GM18520 (cell line): ENCODE measurements around the gene GBGT1.

Source experiments
- ATAC-seq: cut with Tn5 transposase; IDR thresholded peaks from one replicate; pipeline ENCODE4 v1.9.1; 2021; ENCODE audit not compliant: unreplicated experiment

The GBGT1 gene

DNA sequence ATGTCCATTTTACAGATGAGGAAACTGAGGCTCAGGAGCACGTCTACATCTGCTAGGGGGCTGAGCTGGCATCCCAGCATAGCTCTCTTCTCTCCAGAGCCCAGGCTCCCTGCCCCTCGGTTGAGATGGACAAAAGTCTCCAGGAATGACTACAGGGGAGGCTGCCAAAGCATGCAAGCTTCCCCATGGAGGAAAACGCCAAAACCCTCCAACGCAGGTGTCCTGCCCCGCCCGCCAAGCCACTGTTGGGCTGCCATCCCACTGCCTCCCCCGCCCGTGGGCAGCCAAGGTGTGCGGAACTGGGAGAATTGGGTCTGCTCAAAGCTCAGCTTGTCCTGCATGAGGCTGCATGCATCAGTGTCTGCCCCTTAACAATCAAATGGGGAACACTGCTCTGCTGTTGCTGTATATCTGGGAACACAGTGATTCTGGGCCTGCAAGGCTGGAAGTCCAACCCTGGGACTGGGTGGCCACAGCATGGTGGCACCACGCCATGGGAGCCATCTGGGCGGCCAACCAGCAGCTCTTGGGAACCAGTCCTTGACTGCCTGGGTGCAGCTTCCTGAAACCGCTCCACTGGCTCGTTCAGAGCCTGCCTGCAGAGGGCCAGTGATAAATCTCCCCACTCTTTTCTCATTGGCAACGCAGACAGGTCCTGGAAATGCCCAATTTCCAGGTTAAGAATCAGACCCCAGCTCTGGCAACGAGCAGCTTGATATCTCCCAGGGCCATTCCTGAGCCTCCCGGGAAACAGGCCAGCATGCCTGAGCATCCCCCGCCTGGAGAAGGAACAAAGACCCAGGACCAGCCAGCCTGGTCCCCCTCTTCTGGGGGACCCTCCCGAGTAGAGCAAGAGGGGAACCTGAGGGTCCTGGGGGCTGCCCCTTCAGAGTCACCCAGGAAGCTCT, 46.2 kb downstream of the GBGT1 start:
- no peak for ATAC-seq

DNA sequence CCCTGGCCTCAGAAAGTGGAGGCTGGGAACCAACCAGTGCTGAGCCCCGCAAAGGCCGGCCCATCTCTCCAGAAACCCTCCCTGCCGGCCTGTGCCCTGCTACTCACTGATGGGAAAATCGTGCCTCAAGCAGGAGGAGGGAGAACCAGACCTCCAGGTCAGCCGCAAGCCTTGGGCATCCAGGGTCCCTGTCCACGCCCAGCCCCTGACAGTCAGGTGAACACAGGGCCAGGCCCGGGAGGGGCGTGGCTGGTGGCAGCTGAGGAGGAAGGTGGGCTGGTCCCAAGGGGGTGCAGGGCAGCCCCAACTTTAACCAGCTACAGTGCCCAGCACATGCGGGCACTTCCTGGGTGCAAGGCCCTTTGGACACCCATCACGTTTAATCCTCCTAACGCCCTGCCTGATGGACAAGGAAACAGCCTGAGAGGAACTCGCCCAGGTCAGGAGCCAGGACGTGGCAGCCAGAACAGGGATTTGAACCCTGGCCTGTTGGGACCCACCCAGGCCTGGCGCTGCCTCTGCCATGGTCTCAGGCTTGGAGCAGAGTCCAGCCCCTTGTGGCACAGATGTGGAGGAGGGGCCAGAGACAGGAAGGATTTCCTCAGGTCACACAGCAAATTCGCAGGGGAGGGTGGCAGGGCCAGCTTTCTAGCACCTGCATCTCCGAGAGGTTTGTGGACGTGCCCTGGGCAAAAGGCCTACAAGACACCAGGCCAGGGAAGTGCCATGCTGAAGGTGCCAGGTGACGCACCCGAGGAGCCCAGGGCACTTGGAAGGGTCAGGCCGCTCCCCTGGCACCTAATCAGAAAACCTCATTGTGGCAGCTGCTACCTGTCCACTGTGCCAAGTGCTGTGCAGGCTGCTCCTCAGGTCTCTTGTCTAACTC, 47.1 kb downstream of the GBGT1 start:
- no peak for ATAC-seq

DNA sequence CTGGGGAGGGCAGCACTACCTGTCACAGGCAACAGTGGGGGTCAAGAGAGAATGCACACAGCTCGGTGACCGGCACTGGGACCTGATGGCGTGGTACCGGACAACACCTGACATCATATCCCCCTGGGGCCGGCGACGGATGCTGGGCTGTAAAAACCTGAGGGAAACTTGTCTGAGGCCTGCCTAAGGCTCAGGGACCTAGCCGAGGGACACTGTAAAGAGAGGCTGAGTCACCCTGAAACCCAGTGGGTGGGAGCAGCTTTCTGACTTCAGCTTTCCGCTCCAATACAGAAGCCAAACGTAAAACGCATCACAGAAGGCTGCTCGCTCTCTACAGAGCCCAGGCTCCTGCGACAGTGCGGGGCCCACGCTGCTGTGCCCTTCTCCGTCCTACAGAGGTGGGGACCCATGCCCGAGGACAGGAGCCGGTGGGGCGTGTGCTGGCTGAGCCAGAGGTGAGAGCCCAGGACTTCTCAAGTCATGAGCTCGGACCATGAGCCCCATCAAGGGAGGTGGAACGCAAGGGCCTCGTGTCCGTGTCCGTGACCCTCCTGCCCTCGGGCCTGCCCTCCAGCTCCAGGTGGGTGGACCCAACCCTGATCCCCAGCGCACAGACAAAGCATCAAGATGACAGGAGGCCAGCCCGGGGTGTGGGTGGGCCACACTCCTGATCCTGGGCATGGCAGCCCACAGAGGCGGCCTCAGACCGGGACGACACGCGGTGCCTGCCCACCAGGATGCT, 47.9 kb downstream of the GBGT1 start:
- ATAC-seq, result peak; percentile 63

DNA sequence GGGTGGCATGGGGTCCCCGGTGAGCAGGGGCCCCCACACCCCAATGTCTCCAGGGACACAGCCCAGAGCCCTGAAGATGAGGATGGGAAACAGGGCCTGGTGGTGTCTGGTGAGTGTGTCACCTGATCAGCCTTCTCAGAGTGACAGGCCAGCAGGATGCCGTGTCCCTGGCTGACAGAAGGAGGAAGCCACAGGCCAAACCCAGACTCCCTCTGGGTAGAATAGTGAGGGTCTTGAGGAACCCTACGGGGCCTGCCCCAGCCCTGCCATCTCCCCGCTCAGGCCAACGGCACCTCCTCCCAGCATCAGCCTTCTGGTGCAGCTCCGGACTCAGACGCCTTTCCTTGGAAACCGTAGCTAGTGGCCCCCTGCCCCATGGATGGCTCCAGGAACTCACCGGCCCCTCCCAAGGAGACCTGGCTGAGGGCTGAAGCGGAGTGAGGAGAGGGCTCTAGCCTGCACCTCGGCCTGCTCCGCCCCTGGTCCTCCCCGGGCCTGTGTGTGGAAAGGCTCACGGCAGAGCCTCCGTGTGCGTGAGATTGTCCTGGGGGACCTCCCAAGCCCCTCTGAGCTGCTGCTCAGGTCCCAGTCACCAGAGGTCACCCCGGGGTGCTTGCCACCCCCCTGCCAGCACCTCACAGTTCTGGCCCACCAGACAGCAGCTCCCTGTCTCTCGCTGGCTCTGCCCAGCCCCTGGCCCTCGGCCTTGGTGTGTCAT, 48.7 kb downstream of the GBGT1 start:
- ATAC-seq, result no peak

DNA sequence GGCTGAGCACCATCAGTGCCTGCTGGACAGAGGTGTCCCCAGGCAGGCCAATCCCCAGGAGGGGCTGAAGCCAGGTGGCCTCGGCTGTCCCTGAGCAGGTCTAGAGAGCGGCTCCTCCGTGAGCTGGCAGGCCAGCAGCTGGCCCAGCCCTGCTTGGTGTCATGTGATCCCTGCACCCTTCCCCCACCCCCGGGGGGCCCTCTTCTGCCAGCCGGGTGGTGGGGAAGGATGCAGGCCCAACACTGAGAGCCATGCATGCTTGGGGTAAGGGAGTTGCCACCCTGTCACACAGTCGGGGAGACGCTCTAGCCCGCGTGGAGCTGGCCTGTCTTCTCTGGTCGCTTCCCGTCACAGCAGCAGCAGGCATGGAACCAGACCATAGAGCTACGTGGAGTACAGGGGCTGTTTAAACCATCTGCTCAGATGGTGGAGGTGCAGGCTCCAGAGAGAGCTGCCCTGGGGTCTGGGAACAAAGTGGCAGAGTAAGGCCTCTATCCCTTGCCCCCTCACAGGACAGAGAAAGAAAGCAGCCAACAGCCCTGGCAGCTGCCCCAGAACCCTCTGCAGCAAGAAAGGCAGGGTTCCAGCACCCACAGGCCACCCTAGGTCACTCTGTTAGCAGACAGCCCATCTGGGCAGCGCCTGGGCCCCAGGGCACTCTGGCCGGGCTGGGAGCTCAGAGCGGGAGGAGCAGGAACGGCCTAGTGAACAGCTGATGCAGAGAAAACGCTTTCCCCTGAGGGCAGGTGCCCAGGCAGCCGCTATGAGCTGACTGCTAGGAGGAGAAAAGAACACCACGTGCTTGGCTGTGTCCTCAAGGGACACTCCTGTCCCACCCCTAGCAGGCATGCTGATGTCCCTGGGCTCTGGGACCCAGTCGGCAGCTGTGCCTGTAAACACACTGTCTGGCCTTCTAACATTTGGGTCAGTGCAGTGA, 49.5 kb downstream of the GBGT1 start:
- no peak for ATAC-seq

DNA sequence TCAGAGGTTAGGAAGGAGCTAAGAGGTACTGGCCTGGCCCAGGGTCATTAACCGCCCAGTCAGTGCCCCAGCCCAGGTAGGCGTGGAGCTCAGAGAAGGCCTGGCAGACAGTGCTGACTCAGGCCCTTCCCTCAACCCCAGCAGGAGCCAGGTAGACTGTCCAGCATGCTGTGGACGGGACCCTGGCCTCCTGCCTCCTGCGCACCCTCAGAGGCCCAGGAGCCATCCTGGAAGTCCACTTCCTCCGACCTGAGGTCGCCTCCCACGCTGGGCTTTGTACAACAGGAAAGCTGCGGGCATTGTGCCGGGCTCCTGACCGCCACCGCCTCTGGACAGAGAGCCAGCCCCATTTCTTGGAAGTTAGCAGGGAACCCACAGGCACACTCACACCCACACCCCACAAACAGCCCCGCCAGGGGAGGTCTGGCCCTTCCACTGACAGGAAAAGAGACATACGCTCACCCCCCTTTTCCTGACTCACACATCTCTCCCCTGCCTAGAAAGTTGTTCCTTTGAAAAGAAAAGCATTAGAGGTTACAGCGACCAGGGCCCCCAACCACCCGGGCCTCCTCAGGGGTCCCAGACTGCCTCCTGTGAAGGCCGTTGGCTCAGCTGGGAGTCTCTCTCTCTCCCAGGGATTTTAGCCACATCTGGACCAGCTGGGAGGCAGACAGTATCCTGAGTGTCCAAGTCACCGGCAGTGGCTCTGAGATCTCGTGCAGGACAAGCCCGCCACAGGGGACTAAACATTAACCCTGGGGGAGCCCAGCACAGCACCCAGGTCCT, 50.4 kb downstream of the GBGT1 start:
- no peak for ATAC-seq

DNA sequence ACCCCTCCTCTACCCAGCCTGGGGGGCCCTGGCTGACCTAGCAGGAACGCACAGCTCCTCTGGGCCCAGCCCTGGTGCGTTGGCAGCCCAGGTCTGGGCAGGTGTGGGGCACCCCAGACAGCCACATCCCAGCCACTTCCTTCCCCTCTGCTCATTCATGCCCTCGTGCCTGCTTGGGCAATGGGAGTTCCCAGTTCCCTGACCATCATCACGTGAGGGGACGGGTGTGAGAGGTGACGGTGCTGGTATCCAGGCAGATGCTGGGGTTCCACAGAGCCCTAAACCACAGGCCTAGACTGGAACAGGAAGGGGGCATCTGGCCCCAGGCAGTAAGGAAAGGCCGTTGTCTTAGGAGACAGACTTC, 51.1 kb downstream of the GBGT1 start:
- ATAC-seq, result no peak

DNA sequence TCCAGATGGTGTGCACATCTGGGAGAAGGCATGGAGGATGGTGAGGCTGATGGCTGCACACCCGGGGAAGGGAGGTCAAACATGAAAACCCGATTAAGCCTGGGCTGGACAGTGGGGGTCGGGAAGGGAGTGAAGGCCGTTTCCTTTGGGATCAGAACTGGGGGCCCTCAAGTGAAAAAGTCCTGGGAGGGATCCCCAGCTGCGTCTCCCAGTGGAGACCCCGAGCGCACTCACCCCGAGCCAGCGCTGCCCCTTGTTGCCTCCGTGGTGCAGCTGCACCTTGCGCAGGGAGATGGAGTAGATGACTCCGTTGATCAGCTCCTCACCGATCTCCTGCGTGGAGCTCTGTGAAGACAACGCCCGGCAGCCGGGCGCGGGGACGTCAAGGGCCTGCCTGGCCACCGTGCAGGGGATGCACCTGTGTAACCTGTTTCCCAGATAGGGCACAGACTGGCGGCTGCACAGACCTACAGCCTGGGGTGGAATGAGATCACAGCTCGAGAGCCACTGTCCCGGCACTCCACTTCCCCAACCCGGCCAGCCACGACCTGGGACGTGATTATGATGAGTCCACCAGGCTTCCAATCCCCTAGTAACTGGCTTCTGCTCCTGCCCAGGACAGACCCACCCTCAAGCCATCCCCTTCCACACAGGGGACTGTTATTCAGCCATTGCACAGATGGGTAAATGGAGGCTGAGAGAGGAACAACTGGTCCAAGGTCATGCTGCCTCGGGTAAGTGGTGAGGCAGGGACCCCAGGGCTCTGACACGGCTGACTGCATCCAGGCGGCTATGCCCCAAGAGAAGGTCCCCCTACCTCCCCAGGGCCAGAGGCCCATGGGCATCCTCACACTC, 51.7 kb downstream of the GBGT1 start:
- no peak for ATAC-seq

DNA sequence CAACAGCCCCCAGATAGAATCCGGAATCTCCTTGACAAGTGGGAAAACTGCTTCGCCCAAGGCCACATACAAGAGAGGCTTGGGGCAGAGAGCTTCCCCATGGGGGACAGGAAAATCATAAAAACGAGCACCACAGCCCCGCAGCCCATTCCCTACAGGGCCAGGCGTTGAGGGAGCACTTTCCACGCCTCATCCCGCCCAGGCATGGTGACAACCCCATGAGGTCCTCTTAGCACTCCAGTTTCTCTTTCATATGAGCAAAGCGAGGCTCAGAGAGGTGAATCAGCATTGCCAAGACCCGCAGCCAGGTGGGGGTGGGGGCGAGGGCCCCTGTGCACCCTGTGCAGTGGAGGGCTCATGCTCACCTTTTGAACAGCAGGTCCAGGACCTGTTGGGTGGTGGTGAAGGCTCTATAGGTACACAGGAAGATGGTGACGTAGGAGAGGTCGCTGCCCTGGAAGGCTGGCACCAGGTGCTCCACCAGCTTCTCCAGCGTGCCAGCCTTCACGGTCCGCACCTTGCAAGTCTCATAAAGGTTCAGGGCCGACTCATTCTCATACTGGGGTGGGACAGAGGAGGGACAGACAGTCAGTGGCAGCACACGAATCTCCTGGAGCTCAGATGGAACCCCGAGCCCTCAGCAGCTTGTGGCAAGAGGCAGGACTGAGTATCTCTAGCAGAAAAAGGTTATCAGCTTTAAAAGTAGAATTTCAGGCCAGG, 53.6 kb downstream of the GBGT1 start:
- ATAC-seq, result no peak

DNA sequence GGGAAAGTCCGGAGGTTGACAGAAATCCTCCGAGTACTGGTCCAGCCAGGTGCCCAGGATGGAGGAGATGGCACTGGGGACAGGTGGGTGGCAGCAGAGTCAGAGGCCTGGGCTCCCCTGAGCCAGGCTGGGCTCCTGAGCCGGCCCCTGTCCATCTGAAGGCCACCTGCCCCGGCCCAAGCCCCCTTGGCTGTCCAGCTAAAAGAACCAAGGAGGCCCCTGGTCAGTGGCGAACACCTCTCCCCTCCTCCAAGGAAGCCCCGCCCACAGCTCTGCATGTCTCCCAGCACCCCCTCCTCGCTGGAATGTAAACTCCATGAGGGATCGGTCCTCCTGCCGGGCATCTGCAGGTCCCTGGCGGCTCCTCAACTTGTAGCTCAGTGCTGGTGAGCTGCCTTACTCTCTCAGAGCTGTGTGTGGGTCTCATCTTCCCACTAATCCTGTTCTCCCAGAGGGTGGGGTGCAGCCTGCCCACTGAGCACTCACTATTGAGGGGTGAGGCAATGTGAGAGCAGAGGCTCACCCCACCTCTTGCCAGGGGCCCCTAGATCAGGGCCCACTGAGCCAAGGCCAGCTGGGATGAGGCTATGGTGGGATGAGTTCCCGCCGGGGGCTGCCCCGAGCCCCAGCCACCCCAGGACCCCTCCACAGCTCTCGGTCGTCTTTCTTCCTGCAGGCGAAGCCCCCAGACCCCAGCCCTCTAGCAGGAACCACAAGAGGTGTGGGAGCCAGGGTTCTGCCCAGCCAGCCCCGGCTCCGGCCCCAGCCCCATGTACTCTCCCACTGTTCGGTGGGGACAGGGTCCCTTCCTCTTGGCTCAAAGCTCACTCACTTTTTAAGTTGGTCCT, 54.7 kb downstream of the GBGT1 start:
- ATAC-seq, result no peak

DNA sequence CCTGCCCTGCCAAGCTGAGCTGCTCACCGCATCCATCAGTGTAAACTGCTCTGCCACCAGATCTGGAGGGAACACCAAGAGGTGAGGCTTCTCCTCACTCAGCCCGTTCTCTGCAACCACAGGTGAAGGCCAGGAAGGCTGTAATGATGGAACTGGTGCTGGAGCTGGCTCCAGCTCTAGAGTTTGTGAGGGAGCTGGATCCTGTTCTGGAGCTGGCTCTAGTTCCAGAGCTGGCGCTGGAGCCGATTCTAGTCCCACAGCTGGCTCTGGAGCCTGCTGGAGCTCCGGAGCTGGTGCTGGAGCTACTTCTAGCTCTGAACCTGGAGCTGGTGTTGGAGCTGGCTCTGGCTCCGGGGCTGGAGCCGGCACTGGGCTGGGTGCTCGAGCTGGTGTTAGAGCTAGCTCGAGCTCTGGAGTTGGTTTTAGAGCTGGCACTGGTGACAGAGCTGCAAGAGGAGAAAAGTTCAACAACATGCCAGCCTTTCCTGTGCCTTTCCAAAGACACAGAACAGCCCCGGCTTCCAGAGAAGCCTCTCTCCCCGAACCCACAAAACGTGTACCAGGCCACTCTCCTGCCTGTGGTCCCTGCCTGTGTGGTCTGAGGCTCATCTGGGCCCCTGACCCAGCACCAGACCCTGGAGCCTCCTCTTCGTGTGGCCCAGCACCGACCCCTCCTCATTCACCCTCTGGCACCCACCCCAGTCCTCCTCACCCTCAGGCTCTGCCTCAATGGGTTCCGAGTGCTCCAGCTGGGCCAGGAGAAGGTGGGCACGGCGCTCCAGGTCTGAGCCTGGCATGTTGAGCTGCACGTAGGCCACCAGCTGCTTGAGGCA, 55.5 kb downstream of the GBGT1 start:
- no peak for ATAC-seq

DNA sequence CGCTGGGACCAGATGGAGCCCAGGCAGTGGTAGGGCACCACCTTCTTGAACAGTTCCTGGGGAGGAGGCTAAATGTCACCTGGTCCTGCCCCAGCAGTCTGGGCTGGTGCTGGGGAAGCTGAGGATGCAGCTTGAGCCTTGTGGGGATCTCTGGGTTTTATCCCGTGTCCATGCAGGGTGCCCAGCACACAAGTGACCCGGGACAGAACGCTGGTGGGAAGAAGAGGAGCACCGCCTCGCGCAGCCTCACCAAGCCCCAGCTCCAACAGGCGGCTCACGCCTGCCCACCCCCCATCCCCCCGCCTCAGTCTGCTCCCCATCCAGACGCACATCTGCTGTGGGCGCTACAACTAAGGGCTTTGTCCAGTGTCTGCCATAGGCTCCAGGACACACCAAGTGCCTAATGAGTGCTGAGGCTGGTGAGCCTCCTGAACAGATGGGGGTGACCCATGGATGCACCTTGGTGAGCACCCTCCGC, 56.4 kb downstream of the GBGT1 start:
- no peak for ATAC-seq

DNA sequence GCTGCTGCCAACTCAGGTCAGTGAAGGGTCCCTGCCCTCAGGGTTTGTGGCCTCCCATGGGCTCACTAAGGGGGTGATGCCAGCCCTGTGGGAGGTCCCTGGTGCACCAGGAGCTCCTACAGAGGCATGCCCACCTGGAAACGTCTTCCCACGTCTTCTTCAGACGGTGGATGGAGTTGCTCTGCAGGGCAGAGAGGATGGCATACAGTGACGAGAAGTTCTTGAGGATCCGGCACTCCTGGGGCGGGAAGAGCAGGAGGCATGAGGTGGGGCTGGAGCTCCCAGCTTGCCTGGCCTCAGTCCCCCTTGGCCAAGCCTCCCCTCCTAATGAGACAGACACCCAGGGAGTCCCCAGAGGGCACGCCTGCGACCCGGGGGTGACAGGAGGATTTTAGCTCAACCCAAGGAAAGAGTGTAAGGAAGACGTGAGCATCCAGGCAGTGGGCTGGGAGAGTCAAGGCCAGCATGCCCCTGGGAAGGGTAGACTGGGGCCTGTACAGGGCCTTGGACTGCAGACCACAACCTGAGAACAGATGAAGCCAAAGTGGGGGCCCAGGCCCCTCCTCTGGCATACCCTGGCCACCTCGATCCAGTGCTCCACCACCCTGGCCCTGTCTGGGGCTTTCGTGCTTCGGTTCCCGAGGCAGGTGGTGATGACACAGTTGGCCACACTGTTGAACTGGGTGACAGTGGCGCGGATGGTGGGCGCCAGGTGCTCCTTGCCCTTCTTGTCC, 57.0 kb downstream of the GBGT1 start:
- ATAC-seq, result no peak

DNA sequence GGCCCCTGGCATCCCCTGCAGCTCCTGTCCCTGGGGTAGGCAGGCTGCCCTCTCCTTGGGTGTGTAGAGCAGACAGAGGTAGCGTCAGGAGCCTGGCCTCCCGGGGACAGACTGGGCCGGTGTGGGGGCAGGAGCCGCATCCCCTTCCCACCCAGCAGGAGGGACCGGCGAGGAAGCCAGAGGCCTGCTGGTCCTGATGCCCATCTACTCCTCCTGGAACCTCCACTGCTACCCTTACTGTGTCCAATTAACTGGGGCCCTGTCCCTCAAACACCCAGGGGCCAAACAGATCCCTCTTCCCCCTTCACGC, 58.3 kb downstream of the GBGT1 start:
- ATAC-seq, result no peak
